HUDEP-2 (cell line): ENCODE data around the gene NOX4.
"Not testable (repeated sequence)": the region's sequence is repeated elsewhere in the genome, so short reads cannot be mapped to it uniquely, and the experiment has no call there.

Experiments
- DNase-seq, 76 experiments: peaks; one replicate each; lab custom pipeline; 2025; ENCODE audit not compliant: unreplicated experiment in 76 of 76; lab: John Stamatoyannopoulos, UW

NOX4 gene

DNA sequence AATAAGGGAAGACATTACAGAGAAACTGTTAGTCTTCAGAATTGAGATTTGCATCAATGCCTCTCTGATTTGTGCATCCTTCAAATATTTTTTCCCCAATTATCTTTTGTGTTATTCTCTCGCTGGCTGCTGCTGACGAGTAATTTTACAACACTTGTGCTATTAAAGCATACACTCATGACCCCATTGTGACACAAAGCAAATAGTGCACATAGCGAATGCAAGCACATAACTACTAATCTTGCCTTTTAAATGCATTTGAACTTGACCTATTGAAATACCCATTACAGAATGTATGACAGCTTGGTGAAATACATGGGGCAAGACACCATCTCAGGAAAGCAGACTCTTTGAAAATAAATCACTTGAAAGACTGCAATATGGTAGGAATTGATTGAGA is 180.6 kb downstream of the NOX4 start:
- DNase-seq, result not testable (repeated sequence)

GRCh38 chr11:89309321-89309985 is 181.7 kb downstream of the NOX4 start:
- not testable (repeated sequence) for DNase-seq

DNA sequence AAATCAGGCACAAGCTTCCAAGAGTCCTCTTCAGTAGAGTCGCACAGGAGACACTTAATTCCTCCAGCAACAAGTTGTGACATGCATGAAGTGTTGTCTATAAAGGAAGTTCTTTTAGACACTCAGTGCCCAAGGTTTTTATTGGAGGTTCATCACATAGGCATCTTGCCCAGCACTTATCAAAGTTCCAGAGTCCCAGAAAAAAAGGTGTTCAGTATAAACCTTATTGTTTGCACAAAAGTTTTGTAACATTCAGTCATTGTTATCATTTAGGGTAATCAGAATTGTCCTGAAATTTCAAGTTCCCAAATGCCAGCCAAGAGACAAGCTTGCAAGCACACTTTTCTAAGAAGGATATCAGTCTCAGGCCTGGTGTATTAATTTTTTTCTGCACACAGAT is 182.9 kb downstream of the NOX4 start:
- DNase-seq, result not testable (repeated sequence)

- DNase-seq, result not testable (repeated sequence)
These were observed 188.1 kb downstream of the NOX4 start for GRCh38 chr11:89303029-89303428.

DNA sequence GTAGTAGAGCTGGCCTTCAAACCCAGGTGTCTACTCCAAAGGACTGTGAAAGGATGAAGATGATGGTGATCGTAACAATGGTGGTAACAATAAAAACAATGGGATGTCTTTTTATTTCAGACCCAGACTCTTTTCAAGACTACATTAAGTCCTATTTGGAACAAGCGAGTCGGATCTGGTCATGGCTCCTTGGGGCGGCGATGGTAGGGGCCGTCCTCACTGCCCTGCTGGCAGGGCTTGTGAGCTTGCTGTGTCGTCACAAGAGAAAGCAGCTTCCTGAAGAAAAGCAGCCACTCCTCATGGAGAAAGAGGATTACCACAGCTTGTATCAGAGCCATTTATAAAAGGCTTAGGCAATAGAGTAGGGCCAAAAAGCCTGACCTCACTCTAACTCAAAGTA is 196.2 kb downstream of the NOX4 start:
- not testable (repeated sequence) for DNase-seq

DNA sequence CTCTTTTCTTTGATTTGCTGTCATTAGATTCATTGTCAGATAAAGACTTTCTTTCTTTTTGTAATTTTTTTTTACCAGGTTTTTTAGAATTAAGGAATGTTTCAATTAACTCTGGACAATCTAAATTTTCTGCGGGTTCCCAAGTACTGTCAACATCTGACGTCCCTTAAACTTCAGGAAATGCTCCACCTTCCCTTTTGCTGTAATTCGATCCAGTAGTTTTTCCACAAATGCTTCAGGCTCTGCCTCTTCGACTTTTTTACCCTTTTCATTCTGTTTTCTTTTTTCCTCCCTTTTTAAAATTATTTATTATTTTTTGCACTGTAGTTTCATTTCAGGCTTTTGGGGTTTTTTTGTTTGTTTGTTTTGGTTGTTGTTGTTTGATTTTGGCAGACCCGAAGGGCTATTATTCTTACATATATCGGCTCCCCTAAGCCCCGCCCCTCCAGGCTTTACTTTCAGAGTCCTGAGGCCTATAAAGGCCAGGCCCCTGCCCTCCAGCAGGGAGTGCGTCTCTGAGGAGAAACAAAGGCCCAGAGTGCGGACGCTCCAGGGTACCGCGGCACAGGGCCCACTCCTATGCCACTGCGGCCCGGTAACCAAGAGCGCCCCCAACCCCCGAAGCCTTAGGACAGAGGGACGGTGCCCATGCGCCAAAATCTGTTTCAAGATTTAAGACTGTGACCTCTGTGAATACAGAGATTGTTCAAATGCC is 197.1 kb downstream of the NOX4 start:
- no peak for DNase-seq

DNA sequence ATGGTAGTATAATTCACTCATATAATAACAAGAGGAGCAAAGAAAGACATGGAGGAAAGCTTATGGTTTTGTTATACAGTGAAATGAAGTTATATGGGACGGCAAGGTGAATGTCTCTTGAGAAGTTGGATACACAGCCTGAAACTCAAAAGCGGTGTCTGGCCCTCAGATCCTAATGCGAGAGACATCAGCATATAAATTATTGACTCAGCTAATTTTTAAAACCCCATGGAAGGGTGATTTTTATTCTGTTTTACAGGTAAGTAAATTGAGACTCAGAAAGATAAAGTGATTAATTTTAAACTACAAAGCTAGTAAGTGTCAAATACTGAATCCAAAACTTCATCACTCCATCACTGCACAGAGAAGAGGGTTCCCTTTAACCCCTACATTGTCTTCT is 203.2 kb downstream of the NOX4 start:
- not testable (repeated sequence) for DNase-seq

DNA sequence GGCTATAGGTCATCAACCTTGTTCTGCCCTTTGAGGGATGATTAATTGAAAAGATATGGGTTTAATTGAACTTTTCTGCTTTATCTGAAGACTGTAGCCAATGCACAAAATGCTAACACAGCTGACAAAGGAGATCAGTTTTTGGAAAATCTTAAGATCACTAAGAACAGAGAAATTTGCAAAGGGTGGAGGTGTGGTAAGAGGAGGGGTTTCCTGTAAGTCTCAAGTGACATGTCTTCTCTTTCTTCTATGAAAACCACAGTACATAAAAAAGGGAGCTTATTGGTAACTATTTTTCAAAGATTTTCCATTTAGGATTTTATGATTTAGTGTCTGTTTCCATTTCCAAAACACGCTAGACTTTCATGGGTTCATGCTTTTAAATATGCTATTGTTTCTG is 204.6 kb downstream of the NOX4 start:
- DNase-seq, result not testable (repeated sequence)

DNA sequence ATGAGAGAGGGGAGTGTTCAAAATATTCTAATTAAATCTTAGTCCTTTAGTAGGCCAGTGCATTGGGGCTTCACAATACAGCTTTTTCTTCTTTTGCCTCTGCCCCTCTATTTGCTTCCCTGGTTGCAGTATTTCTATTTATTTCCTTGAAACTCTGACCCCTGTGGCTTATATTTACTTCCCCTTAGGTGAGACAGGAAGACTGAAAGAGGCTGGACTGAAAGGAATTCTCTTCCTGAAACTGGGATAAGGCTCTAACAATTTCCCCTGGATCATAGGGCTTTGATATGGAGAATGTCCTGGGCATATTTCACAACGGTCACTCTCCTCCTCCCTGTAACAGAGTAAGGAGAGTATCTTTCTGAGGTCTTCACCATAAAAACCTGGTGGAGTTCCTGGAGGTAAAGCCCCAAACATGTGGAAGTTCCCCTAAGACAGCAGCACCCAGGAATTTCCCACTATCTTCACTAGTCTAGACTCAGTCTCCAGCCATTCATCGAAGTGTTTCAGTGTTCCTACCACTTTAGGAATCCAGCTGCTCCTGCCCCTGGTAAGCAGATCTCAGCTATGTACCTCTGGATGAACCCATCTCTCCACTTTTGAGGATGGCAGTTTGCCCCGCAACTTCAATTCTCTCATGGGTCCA is 210.0 kb downstream of the NOX4 start:
- DNase-seq, result not testable (repeated sequence)

DNA sequence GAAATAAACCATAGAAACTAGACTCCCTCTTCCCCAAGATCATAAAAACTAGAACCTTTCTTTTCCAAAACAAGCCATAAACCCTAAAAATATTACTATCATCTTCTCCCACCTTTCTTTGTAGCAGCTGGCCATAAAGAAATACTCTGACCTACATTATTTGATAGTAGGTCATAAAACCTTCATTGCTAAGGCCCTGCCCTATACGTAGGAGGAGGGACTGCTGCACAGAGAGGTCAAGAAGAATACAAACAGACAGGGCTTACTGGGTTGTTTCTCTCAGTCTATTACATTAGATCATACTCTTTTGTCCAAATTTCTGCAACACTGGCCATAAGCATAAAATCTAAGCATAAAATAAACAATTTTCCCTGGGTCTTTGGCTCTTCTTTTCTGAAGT is 212.0 kb downstream of the NOX4 start:
- no peak for DNase-seq

DNA sequence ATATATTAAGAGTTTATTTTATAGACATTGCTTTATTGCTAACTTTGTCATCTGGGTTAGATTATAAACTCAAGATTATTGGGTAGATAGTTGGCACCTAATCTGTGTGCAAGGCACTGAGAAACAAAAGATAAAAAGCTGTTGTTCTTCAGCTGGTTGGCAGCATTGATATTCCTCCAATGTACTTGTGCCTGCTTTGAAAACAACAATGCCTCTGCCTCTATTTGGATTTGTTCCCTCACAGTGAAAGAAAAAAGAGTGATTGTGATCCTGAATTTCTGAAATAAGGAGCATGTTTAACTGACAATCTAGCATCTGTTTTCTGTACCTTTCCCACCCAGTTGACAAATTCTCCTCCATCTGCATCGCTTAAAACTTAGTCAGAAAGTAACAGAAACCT is 215.2 kb downstream of the NOX4 start:
- no peak for DNase-seq
